GM19043 (cell line): ENCODE measurements around the gene KIF2C.
A peak's percentile ranks its signal among the peaks of the same experiment; 100 is the strongest.
"Not testable (repeated sequence)": the region's sequence is repeated elsewhere in the genome, so short reads cannot be mapped to it uniquely, and the experiment has no call there.

Source experiments
- ATAC-seq: cut with Tn5 transposase; IDR thresholded peaks from one replicate; pipeline ENCODE4 v1.9.1; 2021; ENCODE audit warnings: low read depth; ENCODE audit not compliant: unreplicated experiment

Gene KIF2C

DNA sequence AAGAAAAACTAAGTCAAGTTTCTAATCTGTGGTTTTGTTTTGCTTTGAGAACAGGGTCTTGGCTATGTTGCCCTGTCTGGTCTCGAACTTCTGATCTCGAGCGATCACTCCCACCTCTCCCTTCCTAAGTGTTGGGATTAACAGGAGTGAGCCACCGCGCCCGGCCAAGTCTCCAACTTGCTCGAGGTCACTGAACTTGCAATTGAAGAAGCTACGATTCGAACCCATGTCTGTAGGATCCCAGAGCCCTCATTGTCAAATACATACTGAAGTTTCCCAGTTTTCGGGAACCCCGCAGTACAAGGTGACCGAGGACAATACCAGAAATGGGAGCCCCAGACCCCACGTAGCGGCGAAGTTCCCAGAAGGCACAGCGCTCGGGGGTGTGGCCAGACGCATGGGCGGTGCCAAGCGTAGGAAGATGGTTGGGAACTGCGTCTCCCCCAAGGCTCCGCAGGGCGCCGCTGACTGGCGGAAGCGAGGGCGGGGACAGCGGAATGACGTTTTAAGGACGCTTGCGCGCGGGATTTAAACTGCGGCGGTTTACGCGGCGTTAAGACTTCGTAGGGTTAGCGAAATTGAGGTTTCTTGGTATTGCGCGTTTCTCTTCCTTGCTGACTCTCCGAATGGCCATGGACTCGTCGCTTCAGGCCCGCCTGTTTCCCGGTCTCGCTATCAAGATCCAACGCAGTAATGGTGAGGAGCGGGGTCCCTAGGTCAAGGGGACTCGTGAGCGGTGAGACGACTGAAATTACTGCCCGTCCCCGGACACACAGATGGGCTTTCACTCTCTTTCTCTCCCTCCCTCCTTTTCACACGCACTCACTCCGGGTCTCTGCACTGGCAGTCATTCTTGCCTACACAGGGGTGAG is at the start of gene KIF2C:
Gene KIF2C, plus strand, starts transcription at position 531 of the 872 bp plus-strand sequence. Its CDS starts 96 bp downstream, at position 627.
- ATAC-seq = peak; percentile 99

- no peak for ATAC-seq
Measured at GRCh38 chr1:44693159-44693558, 46.5 kb upstream of the KIF2C start.

DNA sequence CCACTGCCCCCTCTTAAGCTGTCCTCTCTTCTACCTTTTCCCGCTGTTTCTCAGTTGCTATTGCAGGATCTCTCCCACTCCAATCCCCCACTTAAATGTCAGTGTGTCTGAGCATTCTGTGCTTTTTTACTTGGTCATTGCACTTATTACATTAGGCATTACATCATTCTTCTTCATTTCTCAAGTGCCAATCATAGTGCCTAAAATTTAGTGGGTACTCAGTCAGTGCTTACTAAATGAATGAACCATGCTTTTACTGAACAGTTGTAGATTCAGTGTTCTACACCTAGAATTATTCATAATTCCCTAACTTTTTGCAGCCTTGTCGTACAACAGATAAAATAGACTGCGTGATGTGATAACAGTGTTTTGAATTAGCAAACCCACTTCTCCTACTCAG is 45.7 kb upstream of the KIF2C start:
- no peak for ATAC-seq

- ATAC-seq = peak; percentile 66
Measured at GRCh38 chr1:44694863-44695478, 44.7 kb upstream of the KIF2C start.

DNA sequence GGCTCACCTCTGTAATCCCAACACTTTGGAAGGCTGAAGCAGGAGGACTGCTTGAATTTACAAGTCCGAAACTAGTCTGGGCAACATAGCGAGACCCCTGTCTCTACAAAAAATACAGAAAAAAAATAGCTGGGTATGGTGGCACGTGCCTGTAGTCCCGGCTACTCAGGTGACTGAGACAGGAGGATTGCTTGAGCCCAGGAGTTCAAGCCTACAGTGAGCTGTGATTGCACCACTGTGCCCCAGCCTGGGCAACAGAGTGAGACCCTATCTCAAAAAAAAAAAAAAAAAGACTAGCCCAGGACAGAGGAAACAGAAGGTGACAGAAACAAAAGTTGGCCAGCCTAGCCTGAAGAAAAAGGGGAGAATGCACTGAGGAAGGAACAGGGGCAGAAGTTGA is 44.0 kb upstream of the KIF2C start:
- ATAC-seq = no peak

DNA sequence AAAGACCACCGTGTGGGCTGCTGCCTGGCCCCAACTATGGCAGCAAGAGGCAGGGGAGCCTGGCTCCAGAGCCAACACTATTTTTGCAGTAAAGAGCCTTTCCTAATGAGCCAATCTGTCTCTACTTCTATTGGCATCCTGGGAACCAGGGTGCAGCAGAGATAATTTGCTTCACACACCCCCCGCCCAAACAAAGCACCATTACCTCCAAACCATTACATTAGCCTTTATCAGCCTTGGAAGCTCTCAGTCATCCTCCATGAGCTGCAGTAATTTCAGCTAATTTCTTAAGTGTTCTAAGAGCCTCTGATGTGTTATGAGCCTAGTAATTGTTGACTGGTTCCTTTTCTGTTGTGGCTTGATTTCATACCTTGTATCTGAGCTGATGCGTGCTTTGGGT is 43.5 kb upstream of the KIF2C start:
- ATAC-seq = no peak

GRCh38 chr1:44696789-44697345 is 42.8 kb upstream of the KIF2C start:
- ATAC-seq = no peak

DNA sequence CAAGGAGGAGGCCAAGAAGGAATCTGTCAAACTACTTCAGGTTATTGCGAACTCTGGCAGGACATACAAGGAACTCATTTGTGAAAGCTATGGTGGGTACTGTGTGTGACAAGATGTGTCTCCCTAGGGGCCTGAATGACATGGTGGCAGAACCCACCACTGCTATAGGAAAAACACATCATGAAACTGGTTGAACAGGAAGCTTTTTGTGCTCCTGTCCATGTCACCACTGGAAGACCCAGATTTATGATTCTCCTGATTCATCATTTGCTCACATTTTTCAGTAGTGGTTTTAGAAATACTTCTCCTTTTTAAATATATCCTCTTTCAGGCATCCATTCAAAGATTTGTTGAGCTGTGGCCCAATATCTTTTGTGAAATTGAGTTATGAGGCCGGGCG is 41.5 kb upstream of the KIF2C start:
- no peak for ATAC-seq

GRCh38 chr1:44699375-44699774 is 40.3 kb upstream of the KIF2C start:
- ATAC-seq = not testable (repeated sequence)

DNA sequence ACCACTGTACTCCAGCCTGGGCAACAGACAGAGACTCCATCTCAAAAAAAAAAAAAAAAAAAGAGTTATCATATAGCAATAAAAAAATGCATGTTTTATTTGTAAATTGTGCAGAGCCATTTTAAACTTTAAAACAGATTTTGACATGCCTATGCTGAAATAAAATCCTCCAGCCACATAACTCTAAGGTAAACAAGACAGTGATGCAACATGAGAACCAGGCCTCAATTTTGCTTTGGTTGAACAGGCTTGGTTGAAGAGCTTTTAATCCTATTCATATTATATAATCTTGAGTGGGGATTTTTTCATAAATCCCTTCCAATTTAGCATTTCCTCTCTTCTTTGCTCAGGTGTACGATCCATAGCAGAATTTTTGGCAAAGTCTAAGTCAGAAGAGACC is 39.1 kb upstream of the KIF2C start:
- no peak for ATAC-seq

DNA sequence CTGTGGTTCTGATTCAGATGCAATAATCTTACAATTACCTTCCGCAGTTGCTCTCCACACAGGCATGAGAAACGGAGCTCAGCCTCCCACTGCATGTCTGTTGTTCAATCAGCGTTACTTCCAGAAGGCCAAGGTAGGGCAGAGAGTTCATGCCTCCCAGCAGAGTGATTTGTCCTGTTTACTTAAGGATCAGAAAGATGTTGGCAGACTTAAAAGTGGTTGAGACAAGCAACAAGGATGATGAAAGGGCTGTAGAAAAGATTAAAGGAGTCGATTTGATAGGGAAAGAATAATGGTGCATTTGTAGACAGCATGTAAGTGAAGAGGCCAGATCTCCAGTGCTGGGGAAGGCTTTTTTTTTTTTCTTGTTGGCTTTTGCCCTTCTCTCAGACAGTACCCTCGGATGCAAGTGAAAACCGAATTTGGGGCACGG is 38.5 kb upstream of the KIF2C start:
- no peak for ATAC-seq

DNA sequence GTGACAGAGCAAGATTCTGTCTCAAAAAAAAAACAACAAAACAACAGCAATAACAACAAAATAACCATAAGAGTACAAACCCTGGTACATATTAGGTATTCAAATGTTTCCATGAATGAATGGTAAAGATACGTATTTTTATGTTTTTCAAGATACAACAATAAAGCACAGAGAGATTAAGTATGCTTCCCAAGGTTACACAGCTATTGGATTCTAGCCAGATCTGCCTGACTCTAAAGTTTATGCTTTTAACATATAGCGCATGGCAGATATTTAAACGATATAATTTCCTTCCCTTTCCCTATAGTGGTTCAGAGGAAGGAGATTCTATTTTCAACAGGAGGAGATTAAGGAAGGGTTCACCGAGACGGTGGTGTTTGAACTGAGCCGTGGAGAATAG is 34.2 kb upstream of the KIF2C start:
- no peak for ATAC-seq

DNA sequence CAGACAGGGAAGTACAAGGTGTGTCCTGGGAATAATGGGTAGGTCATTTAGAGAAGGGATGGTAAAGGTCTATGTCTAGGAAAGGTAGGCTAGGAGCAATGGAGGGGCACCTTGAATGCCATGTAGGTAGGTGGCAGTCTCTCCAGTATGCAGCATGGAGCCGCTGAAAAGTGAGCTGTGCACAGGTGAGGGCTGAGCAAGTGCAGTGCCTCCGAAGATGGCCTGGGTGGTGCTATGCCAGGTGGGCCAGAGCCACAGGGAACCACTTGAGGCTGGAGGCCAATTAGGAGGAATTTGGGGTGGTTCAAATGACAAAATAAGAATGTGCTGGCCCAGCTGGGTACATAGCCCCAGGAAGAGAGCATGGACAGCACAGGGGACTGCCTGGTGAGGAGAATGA is 33.7 kb upstream of the KIF2C start:
- no peak for ATAC-seq

GRCh38 chr1:44707112-44707881 is 32.3 kb upstream of the KIF2C start:
- ATAC-seq = no peak

GRCh38 chr1:44707959-44708831 is 31.4 kb upstream of the KIF2C start:
- ATAC-seq = no peak

DNA sequence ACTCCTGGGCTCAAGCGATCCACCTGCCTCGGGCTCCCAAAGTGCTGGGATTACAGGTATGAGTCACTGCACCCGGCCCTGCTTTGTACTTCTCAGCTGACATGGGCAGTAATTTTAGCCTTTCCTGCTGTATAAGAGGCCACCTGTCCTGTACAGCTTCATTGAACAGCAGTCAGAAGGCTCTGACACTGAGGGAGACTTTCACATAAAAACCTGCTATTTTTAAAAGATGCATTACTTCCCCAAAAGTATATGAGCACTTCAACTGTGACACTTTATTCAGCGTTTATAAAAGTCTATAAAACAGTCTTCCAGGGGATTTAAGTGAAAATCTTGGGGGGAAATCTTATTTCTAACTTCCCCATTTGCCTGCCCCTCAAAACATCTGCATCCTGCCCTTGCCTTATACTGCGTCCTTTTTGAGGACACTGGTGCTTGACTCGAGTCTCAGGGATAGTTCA is 26.3 kb upstream of the KIF2C start:
- ATAC-seq = no peak

GRCh38 chr1:44714532-44714931 is 25.1 kb upstream of the KIF2C start:
- ATAC-seq = no peak

DNA sequence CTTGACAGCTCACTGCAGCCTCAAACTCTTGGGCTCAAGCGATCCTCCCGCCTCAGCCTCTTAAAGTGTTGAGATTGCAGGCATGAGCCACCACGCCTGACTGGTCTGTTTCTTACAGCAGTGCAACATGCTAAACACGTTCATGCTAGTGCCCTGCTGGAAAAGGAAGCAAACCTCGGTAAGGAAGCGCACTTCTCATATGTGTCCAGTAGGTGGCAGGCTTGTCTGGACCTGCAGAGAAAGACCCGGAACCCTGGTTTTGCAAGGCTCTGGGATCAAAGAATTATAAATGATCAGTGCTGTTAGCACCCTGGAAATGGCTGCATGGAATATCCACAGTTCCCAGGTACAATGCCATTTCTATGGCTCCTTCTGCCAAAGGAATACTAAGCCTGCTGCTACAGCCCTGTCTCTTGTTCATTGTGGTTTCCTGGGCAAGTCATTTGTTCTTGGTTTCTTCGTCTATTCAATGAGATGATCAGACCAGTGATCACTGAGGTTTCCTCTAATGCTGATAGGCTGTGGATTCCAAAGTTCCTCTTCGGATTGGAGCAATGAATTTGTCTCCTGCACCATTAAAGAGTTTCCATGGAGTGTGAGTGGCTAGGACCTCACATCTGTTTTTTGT is 24.6 kb upstream of the KIF2C start:
- ATAC-seq = no peak

DNA sequence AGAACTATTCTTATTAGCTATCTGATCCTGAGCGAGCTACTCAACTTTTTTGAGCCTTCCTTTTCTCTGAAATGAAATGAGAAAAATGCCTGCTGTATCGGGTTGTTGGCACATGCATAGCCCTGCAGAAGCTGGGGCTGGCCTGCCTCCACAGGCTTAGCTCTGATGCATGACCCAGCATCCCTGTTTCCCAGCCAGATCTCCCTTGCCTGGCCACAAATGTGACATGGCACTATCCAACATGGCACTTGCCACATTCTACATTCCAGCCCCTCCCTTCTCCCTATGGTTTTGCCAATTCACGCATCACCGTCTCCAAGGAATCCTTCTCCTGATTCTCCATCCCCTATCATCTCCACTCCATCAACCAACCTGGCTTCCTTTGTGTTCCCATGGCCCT is 22.5 kb upstream of the KIF2C start:
- no peak for ATAC-seq
